Vagina (tissue), 2 donors: ENCODE measurements around the gene GPRIN2.

ENCODE experiments used
- CTCF ChIP-seq, 3 experiments: fragments of 450-650 bp in 2 of 3; fragments of 200-600 bp in 1 of 3; sonication (generic) in 1 of 3; IDR thresholded peaks; one replicate each; pipeline ENCODE4 v1.5.1; 2017 to 2019; ENCODE audit warnings: antibody characterized with exemption in 3 of 3, mild to moderate bottlenecking in 2 of 3, moderate library complexity in 2 of 3
- POLR2A ChIP-seq, 2 donors: fragments of 450-650 bp; IDR thresholded peaks; one replicate each; pipeline ENCODE4 v1.6.1; 2017; ENCODE audit warnings: antibody characterized with exemption in 2 of 2, mild to moderate bottlenecking in 2 of 2, moderate library complexity in 2 of 2
- POLR2AphosphoS5 ChIP-seq, 2 donors: sonication (generic); formaldehyde crosslinking; IDR thresholded peaks; one replicate each; pipeline ENCODE4 v1.9.0; 2017; ENCODE audit warnings: antibody characterized with exemption in 2 of 2, mild to moderate bottlenecking in 2 of 2, low read depth in 1 of 2; ENCODE audit not compliant: insufficient read depth in 1 of 2

DNA sequence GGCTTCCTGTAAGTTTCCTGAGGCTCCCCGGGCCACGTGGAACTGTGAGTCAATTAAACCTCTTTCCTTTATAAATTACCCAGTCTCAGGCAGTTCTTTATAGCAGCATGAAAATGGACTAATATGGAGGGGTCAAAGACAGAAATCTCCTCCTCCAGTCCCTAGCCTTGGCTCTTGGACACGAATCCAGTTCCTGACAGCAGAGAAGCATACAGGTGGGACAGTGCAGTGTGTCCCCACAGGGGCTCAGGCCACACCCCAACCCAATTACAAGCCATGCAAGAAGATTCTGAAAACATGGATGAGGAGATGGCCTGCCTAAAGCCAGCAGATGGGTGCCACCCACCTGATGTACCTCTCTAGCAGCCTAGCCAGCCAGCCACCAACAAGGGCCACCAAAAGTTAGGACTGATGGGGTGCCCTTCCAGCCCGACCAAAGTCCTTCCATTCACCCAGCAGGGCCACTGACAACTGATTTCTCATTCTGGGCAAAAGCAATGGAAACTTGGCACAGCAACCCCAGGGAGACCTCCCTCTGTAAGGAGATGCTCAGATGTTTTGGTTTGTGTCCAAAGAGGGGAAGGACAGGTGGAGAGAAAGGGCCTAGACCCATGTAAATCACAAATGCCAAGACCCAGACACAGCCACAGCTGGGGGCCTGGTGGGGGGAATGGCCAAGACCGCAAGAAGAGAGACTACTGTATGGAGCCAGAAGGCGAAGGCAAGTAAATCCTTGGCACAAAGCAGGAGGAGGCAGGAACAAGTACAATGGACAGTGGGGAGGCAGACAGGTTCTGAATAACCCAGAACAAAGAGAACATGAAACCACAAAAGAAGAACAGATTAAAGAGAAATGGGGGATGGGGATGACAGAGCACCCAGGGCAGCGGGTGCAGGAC, 13.6 kb downstream of the GPRIN2 start:
- TF ChIP-seq CTCF (IDR thresholded peaks at IDR 0.05) (no peak), POLR2A (IDR thresholded peaks at IDR 0.05) (no peak), POLR2AphosphoS5 (IDR thresholded peaks at IDR 0.05; ENCODE audit: insufficient read depth in 1 of 2, low read depth in 1 of 2) (no peak)
